G401.6 (cell line): ENCODE data around the gene CCDC187.

Source experiments
- FAIRE-seq: peaks from 2 replicates; lab custom pipeline; 2012; peaks lifted over from hg19 to GRCh38; lab: Jason Lieb, UNC

CCDC187 gene

DNA sequence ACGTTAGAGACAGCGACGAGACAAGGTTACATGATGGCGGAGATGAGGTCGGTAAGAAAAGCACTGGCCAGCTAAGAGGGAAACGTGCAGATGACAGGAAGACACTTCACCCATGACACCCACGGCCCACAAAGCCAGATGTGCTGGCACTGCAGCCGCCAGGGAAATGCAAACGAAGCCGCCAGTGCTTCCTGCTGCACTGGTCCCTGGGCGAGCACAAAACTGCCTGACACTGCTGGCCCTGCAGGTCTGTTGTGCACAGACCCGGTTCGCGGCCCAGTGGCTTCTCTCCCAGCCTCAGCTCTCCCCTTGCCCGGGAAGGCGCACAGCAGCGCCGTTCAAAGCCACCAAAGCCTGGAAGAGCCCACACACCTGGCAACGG lies 78.5 kb downstream of the CCDC187 start:
- no peak for FAIRE-seq

DNA sequence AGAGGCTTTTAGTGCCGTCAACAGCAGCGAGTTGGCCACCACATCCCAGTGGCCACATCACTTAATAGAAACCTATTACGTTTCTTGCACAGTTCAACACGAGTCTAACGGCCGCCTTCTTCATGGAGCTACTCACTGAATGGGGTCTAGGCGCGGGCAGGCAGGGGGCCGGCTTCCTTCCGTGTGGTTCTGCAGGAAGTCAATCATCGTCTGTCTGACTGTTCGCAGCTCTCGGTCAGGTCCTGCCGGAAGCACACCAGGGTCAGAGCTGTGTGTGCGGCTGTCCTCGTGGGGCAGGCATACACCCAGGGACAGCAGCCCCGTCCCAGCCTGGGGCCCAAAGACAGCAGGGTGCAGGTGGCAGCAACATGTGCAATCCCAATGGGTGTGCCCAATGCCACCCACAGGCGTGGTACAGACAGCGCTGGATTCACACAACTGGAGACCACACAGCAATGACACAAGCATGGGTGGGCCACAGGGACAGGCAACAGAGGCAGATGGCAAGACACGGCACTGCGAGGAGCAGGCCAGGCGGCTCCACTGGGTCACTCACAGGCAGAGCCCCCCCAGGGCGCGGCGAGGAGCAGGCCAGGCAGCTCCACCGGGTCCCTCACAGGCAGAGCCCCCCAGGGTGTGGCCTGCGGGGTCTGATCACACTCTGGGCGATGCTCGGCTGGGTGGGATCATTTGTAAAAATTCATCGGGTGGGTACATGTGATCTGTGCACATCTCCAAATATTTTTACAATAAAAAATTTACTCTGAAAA lies 79.8 kb downstream of the CCDC187 start:
- no peak for FAIRE-seq

DNA sequence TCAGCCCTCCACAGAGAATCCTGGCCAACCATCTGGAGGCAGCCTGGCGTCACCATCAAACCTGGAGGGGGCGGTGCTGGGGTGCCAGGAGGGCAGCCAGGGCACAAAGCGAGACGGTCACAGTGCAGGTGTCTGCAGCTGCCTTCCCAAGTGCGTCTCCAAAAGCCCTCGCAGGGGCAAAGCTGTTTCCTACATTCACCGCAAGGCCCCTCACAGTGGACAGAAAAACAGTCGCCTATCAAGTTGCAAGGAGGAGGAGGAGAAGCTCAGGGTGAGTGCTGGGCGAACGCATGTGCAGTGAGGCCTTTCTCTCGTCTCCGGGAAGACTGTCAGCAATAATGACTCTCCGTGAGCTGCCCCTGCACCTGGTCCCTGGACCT lies 81.0 kb downstream of the CCDC187 start:
- no peak for FAIRE-seq

GRCh38 chr9:136222166-136222905 lies 81.6 kb downstream of the CCDC187 start:
- no peak for FAIRE-seq

DNA sequence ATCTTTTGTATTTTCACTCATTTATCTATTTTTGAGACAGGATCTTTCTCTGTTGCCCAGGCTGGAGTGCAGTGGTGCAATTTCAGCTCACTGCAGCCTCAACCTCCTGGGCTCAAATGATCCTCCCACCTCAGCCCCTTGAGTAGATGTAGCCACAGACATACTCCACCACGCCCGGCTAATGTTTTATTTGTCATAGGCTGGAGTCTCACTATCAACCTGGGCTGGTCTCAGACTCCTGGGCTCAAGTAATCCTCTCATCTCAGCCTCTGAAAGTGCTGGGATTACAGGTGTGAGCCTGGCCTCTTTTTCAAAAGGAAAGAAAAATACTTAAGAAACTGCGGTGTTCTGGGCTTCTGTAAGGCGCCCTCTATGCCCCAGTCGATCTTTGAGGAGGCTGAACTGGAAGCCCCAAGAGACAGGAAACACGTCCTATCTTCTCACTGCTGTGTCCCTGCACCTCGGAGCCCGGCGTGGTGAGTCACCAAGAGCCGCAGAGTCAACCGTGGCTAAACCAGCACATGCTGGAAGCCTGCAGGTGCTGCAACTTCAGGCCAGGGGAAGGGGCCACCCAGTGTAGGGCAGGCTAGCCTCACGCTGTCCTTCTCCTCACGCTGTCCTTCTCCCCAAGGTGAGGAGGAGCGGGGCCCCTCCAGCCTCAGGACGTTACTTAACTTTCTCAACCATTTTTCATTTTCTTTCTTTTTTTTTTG lies 83.7 kb downstream of the CCDC187 start:
- no peak for FAIRE-seq

DNA sequence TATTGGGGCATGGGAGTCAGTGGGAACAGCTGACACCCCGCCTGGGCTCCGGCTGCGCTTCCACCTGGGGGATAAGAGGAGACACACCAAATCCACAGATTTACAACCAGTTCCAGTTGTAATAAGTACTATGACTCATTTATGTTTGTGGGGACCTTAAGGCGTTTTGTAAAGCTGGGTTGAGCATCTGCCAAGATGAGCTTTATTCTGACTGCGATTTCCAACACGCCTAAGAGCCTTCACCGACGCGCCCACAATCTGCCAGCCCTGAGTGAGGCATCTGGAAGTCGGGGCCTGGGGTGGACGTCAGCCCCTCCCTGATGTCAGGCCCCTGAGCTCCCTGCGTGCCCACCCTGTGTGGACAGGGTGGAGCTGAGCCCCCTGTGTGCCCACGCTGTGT lies 84.6 kb downstream of the CCDC187 start:
- no peak for FAIRE-seq

- FAIRE-seq, result no peak
Measured at GRCh38 chr9:136218673-136219072, 85.2 kb downstream of the CCDC187 start.

- no peak for FAIRE-seq
Measured at GRCh38 chr9:136218271-136218670, 85.6 kb downstream of the CCDC187 start.

GRCh38 chr9:136216541-136217244 lies 87.2 kb downstream of the CCDC187 start:
- FAIRE-seq, result no peak

DNA sequence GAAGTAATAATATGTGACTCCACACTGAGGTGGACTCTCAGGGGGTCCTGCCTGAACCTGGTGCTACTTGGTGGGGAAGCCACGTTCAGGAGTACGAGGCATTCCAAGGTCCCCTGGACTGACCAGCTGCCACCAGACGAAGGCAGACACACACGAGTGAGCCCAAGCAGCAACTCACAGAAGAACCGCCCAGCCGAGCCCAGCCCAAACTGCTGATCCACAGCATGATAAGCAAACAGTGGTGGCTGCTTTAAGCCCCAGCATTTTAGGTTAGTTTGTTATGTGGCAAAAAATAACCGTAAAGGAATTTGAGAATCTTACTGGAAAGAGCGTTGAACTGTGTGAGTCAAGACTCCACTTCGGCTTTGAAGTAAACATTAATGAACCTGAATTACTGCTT lies 90.2 kb downstream of the CCDC187 start:
- FAIRE-seq, result no peak

- FAIRE-seq, result no peak
Measured at GRCh38 chr9:136212345-136212950, 91.4 kb downstream of the CCDC187 start.

- FAIRE-seq, result no peak
Measured at GRCh38 chr9:136211441-136212344, 92.2 kb downstream of the CCDC187 start.

GRCh38 chr9:136211006-136211405 lies 92.9 kb downstream of the CCDC187 start:
- no peak for FAIRE-seq

GRCh38 chr9:136210276-136210675 lies 93.6 kb downstream of the CCDC187 start:
- FAIRE-seq, result no peak

GRCh38 chr9:136209786-136210185 lies 94.1 kb downstream of the CCDC187 start:
- FAIRE-seq, result no peak

DNA sequence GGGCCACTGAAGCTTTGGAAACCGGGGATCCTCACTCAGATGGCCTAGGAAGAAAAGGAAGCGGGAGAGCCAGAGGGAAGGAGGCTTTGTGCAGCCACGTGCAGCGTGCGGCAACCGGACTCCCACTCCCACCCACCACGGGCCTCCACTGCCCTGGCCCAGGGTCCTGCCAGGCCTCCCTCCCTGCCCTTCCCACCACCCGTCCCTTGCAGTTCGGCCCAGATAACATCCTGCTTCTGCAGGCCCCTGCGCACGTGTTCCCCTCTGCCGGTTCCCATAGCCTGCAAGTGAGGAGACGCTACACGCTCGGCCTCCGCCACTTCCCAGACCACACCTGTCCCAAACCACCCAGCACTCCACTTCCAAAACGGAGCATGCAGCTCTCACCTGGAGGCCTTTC lies 94.7 kb downstream of the CCDC187 start:
- FAIRE-seq, result no peak

GRCh38 chr9:136208675-136209074 lies 95.2 kb downstream of the CCDC187 start:
- no peak for FAIRE-seq

DNA sequence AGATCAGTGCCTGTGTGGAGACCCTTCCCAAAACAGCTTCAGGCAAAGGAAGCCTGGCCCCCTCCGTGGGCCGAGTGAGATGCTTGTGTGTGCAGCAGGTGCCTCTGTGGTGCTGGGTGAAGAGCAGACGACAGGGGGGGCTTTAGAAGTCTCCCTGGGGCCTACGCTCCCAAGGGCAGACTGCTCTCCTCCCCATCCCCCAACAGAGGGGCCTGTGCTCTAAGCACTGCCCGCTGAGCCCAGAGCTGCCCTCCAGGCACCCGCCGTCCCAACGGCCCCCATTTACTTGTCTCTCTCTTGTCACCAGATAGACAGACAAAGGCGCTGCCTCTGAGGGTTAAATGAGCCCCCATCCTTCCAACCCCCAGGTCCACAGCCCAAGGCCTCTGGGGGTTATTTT lies 96.3 kb downstream of the CCDC187 start:
- FAIRE-seq, result no peak

DNA sequence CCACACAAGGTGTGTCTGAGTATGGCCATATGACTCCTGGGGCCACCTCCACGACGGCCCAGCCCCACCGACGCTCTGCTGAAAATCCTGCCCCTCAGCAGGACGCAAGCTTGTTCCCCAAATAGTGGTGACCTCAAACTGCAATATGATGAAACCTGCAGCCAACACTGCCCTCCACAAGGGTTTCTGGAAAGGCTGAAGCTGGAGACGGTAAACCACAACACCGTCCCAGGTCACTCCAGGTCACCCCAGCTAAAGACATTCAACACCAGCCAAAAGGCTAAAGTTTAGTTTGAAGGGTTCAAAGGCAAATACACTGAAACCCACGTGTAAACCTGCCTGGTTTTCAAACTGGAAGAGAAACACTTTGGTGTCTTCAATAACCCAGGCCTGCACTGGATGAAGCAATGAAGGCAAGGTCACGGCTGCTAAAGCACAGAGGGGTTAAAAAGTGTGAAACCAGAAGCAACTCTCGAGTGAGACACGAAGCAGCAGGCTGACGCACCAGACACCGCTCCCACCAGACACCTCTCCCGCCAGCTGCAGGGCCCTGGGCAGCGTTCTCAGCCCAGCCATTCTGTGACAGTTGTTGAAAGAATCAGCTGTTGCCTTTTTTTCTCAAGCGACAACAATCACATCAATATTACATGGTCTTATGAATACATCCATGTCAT lies 97.2 kb downstream of the CCDC187 start:
- FAIRE-seq, result no peak

- FAIRE-seq, result no peak
Measured at GRCh38 chr9:136205707-136205992, 98.2 kb downstream of the CCDC187 start.
